Neural progenitor cell (in vitro differentiated cells): ENCODE data around the gene BRWD1.

Experiments
- EZH2 ChIP-seq: fragments of 200-600 bp; sonication (generic); IDR thresholded peaks from 2 replicates; pipeline ENCODE4 v1.6.1; 2017; ENCODE audit warnings: antibody characterized with exemption, mild to moderate bottlenecking, moderate library complexity
- EZH2phosphoT487 ChIP-seq: fragments of 200-600 bp; sonication (generic); IDR thresholded peaks from 2 replicates; pipeline ENCODE4 v1.6.1; 2017; ENCODE audit warnings: antibody characterized with exemption
- TF ChIP-seq, protein P1 (sequence below): fragments of 200-600 bp; sonication (generic); IDR thresholded peaks from 2 replicates; pipeline ENCODE4 v1.5.1; 2017; ENCODE audit warnings: antibody characterized with exemption, mild to moderate bottlenecking

DNA sequence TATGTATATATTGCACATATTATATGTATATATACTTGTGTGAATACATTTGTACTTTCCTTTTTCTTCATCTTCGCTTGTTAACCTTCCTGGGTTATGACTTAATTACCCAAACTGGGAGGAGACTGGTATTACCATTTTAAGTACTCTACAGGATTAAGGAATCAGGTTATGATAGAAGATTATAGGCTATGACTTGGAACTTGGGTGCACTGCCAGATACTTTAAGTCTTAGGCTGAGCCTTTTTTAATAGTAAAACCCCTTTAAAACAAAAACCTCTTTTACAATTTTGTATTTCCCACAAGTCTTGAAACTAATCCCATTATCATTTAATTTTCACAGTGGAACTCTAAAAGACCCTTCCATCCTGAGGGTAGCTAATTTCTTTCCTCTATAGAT is 6.0 kb downstream of the BRWD1 start:
- TF ChIP-seq, protein P1, sequence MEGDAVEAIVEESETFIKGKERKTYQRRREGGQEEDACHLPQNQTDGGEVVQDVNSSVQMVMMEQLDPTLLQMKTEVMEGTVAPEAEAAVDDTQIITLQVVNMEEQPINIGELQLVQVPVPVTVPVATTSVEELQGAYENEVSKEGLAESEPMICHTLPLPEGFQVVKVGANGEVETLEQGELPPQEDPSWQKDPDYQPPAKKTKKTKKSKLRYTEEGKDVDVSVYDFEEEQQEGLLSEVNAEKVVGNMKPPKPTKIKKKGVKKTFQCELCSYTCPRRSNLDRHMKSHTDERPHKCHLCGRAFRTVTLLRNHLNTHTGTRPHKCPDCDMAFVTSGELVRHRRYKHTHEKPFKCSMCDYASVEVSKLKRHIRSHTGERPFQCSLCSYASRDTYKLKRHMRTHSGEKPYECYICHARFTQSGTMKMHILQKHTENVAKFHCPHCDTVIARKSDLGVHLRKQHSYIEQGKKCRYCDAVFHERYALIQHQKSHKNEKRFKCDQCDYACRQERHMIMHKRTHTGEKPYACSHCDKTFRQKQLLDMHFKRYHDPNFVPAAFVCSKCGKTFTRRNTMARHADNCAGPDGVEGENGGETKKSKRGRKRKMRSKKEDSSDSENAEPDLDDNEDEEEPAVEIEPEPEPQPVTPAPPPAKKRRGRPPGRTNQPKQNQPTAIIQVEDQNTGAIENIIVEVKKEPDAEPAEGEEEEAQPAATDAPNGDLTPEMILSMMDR = no peak
- TF ChIP-seq EZH2phosphoT487 (no peak), EZH2 (no peak)
